ENCODE measurements around the gene RAMAC.
"Not testable (repeated sequence)": the region's sequence is repeated elsewhere in the genome, so short reads cannot be mapped to it uniquely, and the experiment has no call there.

RAMAC gene

DNA sequence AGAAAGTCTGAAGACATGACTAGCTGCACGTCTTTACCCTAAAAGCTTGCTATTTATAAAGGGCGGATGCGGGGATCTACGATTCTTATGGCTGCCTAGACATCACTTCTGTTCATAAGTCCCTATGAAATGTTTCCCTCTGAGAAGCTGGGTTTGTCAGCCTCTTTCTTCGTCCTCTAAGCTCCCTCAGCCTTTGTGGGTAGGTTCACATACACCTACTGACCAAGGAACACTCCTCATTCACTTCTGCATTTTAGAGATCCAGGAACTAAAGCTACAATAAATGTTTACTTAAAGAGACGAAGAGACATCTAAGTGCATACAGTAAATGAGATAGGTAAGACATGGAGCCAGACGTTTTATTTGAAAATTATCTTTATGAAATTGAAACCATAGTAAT lies 16.7 kb upstream of the RAMAC start:
- DNase-seq, result no peak

GRCh38 chr15:82970078-82970686 lies 15.8 kb upstream of the RAMAC start:
- DNase-seq, result no peak

DNA sequence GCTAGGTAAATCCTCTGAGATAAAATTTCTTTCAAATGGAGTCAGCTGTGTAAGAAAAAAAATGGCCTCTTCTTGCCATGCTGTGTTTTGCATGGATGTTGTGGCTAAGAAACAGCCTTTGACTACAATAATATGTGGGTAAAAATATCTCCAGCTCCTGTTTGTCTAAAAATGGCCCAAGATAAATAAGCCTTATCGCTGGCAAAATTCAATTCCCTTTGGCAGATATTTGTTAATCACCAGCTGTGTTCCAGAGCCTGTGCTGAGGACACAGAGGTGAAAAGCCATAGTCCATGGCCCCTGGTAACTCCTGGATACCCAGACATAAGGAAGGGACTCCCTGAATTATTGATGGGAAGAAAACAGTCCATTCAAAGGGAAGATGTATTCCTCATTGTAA lies 15.3 kb upstream of the RAMAC start:
- DNase-seq, result no peak

- no peak for DNase-seq
These were observed 14.6 kb upstream of the RAMAC start for GRCh38 chr15:82971218-82971984.

DNA sequence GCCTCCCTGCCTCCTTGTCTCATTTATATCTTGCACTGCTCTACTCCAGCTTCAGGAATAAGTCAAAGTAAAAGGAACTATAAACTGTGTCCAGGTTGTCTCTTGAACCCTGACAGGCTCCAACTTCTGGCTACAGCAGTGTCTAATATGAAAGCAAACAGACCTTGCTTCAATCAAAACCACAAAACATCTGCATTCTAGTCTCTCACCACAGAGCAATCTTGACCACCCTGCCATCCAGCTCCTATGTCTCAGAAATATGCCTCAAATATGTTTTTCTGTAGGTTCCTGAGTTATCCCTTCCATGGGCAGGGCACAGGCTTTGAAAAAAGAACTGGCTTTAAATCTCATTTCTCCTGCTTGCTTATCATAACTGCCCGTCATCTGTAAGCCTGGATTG lies 13.0 kb upstream of the RAMAC start:
- DNase-seq, result no peak

DNA sequence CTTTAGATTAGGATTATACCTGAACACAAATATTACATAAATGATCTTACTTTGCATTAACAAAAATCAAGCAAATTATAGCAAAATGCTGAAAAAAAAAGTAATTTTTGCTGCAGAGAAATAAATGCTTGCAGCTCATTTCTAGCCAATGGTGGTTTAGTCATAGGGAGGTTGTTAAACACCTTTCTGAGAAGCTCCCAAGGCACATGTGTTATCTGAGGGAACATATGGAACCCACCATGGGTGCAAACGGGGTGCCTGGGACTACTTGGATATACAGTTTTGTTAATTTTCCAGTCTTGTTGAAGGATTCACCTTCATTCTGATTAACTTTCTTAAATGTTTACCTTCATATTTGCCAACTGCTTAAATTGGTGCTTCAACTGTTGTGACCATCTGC lies 8.9 kb upstream of the RAMAC start:
- no peak for DNase-seq

GRCh38 chr15:82978438-82978837 lies 7.6 kb upstream of the RAMAC start:
- no peak for DNase-seq

DNA sequence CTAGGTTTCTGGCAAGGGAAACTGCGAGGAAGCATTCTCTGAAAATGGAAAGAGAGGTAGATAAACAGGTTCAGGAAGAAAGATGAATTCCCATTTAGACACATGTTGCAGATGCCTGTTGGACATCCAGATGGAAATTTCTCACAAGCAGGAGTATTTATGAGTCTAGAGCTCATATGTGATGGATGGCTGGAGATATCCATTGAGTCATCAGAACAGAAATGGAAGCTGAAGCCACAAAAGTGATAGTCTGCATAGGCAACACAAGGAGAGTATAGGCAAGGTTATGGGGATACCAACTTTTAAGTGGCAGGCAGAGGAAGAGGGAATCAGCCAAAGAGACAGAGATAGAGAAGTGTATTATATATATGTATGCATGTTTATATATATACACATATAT lies 6.3 kb upstream of the RAMAC start:
- DNase-seq, result no peak

GRCh38 chr15:82980981-82981380 lies 5.0 kb upstream of the RAMAC start:
- DNase-seq, result no peak

- DNase-seq, result no peak
These were observed 401 bp downstream of the RAMAC start for GRCh38 chr15:82986442-82986780.

DNA sequence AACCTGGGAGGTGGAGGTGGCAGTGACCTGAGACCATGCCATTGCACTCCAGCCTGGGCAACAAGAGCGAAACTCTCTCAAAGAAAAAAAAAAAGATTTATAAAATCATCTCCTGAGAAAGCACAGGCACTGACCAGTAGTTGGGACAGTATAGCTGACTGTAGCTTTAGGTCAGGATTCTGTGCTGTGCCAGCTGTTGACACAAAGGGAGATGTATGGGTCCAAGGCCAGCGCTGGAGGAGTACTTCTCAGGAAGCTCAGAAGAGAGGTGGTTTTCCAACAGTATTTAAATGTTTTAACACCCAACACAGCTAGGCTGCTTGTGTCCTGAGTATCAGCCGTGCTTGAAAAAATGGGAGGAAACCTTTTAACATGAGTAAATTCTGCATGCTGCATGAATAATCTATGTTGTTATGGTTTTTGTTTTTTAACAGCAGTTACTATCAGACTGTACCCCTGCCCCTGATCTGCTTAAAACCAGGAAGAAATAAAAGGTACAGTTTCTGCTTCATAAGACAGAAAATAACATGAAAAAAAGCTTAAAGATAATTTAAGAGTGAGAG lies 6.5 kb downstream of the RAMAC start:
- no peak for DNase-seq

DNA sequence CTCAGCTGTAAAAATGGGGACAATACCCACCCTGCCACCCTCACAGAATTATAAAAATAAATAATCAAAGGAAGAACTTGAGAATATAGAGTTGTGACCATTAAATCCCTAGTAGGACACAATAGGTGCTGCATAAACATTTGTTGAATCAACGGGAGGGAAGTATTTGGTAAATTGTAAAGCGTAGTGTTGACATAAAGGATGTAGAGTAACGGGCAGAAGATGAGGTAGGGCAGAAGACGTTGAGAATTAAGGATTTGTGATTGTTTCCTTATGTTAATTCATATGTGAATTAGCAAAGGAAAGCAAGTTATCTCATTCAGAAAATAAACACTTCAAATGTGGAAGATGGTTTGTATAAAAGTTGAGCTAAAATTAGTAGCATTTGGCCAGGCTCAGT lies 7.1 kb downstream of the RAMAC start:
- no peak for DNase-seq

DNA sequence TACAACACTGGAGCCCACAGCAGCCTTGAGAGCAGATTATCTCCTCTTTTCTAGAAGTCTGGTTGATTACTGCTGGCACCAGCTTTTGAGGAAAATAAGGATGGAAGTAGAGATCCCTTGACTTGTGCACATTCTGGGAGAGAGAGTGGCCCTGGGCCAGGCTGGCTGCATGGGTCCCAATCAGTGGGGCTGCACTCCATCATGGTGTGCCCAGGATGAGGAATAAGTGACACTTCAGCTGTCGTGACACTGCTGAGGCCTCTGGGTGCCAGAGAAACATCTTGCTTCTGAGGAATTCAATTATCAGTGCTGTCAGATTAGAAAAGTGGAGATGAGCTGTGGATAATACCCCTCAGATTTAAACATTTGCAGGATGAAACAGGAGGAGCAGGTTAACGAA lies 9.1 kb downstream of the RAMAC start:
- DNase-seq, result no peak

- no peak for DNase-seq
These were observed 9.9 kb downstream of the RAMAC start for GRCh38 chr15:82995938-82996337.

- no peak for DNase-seq
These were observed 13.4 kb downstream of the RAMAC start for GRCh38 chr15:82999426-82999825.

- DNase-seq, result peak; percentile 32
These were observed 14.1 kb downstream of the RAMAC start for GRCh38 chr15:82999905-83000671.

DNA sequence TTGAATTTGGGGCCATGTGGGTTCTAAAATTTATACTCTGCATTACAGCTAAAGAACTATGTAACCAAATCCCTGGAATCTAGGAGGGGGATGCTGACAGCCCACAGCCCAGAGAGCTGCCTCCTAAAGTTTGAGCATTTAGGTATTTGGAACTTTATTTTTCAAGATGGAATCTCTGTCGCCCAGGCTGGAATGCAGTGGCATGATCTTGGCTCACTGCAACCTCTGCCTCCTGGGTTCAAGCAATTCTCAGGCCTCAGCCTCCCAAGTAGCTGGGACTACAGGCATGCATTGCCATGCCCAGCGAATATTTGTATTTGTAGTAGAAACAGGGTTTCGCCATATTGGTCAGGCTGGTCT lies 14.6 kb downstream of the RAMAC start:
- DNase-seq, result not testable (repeated sequence)

- DNase-seq, result peak; percentile 68
These were observed 24.8 kb downstream of the RAMAC start for GRCh38 chr15:83010709-83011270.

- peak; percentile 93 for DNase-seq
These were observed 25.5 kb downstream of the RAMAC start, which contains the start of gene C15orf40 for GRCh38 chr15:83011271-83012075. TSS of gene C15orf40 (minus strand) at chr15:83011639. CDS start at chr15:83011607, 32 bp downstream.

DNA sequence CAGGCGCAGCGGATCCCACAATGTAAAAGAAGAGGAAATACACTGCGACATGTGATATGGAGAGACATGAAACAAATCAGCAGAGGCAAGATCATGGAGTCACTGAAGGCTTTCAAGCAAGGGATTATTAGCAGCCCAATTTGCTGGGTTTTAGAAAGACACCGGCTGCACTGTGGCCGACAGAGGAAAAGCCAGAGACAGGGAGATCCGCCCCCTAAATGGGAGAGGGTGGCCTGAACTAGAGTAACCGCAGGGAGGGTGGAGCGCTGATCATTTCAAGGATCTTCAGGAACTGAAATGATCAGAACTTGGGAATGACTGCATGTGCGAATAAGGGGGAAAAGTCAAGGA lies 26.0 kb downstream of the RAMAC start:
- DNase-seq, result no peak

- DNase-seq, result no peak
These were observed 26.6 kb downstream of the RAMAC start for GRCh38 chr15:83012636-83013035.

DNA sequence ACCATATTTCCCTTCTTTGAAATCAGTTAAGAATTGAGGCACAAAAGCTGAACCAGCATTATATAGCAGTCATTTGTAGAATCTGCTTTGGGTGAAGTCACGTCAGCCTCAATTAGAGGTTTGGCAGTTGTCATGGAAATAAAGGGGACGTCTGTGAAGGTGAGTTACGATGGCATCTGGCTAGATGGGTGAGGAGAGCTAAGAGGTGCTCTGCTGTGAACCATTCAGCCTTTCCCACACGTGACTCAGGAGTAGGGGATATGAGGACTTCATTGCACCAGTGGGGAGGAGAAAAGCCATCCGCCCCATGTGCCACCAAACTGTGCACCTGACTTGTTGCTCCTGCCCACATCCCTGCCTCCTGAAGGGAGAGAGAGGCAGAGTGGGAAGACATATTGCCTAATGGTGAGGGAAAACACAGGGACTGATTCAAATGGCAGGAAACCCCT lies 28.2 kb downstream of the RAMAC start:
- no peak for DNase-seq

DNA sequence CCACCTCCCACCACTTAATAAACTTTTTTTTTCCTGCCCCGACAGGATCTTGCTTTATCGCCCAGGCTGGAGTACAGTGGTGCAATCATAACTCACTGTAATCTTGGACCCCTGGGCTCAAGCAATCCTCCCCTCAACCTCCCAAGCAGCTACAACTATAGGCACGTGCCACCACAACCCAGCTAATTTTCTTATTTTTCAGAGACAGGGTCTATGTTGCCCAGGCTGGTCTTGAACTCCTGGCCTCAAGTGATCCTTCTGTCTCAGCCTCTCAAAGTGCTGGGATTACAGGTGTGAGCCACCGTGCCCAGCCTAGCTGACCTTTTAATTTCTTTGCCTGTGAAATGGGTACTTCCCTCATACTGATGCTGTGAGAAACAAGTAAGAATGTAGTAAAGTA lies 29.4 kb downstream of the RAMAC start:
- no peak for DNase-seq
